Measurements from ENCODE around the gene PRKG1. TPM values are rescaled to one million over a fixed set of nuclear protein-coding genes. Genes with fewer than 3 reads are reported as not detected.
A peak's percentile ranks its signal among the peaks of the same experiment; 100 is the strongest.
"Not testable (repeated sequence)": the region's sequence is repeated elsewhere in the genome, so short reads cannot be mapped to it uniquely, and the experiment has no call there.

Gene PRKG1
- total RNA-seq, 1 donor from 2014 or later = 28.2 TPM

DNA sequence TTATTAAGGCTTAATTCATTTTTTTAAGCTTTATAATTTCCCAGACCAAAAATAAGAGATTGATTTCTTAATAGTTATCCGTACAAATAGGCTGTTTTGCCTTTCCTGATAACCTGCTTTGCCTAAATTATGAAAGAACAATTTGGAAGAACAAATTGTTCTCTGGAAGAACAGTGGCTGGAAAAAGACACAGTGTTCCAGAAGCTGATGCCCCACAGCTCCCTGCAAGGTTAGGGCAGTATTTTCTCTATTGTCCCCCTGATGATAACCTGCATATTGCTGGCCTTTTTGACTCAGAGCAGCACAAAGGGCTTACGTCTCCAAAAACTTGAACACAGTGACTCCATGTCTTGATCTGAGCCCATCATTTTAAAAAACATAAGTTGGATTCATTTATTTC lies 473.7 kb downstream of the PRKG1 start:
- peak; percentile 84 for ATAC-seq (ENCODE audit: poor library complexity)
- DNase-seq = no peak
- intact Hi-C loops (cut with DNase I) = no loop called here

DNA sequence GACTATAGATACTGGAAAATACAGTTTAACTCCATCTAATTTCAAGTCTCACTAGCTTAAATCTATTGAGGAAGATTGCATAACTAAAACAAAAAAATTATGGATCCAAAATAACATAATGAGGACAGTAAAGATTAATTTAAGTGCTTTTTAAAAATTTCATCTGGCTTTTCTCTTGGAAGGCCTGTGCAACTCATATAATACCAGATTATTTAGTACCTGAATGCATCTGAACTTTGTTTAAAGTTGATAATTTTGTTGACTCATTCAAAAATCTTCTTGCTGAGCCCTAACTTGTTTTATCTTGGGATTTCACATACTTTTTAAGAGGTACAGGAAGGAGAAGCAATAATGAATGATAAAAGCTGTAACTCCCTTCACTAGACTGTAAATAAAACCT lies 478.6 kb downstream of the PRKG1 start:
- ATAC-seq (ENCODE audit: poor library complexity) = no peak
- intact Hi-C loops (cut with DNase I) = no loop called here

DNA sequence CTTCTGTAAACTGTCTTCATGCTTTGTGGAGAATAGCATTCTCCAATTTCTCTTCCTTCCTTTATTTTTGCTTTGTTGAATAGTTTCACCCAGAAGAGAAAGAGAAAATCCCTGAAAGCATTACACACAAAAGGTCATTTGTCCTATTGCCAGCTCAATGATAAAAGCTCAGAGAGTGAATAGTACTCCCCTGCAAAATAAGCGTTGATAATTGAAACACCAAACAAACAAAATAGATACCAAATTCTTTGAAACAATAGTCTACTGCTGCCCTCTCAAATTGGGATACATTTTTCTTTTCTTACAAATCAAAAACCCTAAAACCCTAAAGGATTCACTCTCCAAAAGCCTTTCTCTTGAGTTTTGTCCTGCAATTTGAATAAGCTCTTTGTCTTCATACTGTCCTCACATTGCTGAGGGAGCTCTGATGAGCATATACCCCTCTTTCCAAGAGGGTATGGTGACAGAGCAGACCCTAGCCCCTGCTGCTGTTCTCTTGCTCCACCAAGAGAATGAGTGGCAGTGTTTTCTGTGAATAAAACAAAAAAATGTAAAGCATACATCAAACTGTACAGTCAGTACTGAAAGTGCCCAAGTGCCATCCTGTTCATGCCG lies 490.7 kb downstream of the PRKG1 start:
- intact Hi-C loops (cut with DNase I) = no loop called here

More for the DNA sequence above, 478.6 kb downstream of the PRKG1 start:
- DNase-seq = no peak

DNA sequence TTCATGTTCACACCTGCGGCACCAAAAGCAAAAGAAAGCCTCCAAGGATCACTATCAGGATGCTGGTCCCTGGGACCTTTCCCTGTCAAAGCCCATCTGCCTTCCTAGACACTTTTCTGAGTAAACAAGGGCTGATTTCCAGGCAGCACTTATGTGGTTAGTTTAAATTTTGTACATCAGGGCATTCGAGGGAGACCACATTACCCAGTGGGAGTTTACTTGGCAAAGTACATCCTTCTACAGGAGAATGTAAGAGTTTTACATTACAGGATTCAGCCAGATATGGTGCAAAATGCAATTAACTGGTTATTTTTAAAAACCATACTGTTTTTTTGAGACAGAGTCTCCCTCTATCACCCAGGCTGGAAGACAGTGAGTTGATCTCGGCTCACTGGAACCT lies 493.0 kb downstream of the PRKG1 start:
- no peak for ATAC-seq (ENCODE audit: poor library complexity)
- intact Hi-C loops (cut with DNase I) = no loop called here
- no peak for DNase-seq

More for the DNA sequence above, 490.7 kb downstream of the PRKG1 start:
- DNase-seq = no peak
- ATAC-seq (ENCODE audit: poor library complexity) = no peak

DNA sequence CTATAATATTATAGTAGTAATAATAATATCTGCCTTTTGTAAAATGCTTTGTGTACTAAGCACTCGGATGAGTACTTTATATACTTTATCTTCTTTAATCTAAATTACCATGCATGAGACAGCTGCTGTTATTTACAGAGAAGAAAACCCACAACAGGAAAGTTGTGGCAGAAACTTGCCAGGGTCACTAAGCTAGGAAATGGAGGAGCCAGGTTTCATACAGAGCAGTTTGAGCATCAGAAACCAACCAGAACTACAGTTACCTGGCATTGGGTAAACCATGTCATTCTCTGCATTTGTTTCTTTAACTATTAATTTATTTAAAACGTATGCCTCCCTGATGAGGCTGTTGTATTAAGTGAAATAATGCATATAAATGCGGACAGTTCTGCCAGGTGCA lies 495.2 kb downstream of the PRKG1 start:
- no peak for ATAC-seq (ENCODE audit: poor library complexity)
- no peak for DNase-seq
- intact Hi-C loops (cut with DNase I) = no loop called here

DNA sequence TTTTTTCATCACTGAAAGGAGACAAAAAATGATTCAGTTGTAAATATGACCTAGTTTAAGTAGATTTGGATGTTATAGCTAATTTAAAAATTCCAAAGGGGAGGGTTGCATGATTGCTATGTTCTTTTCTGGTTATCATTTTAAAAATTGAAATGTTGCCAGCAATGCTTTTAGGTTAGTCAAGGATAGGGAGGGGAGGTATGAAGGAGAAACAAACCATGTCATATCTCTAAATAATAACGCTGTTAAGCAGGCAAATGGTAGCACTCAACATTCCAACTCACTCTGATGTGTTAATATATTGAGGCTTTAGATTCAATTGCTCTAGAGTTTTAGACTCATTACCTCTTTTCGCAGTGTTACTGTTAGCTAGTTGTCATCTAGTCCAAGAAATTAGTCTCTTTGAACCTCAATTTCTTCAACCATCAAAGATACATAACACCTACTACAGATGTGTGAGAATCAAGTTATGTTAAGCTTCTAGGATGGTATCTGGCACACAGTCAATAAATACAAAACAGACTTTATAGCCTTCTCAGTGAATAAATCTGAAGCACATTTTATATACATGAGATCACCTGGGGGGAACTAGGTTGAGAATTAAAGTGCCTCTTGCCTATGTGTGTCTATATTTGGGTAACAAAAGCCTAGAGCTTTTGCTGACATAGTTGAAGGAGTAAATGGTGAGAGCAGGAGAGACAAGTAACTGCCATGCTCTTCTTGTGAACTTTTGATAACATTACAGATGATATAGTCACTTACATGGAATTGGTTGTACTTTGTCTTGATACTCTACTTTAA lies 500.2 kb downstream of the PRKG1 start:
- ATAC-seq (ENCODE audit: poor library complexity) (no peak), DNase-seq (no peak)
- intact Hi-C loops (cut with DNase I) = no loop called here

- ATAC-seq (ENCODE audit: poor library complexity); DNase-seq; intact Hi-C loops (cut with DNase I): not testable (repeated sequence)
Observed at GRCh38 chr10:51581196-51581595, 506.9 kb downstream of the PRKG1 start.

GRCh38 chr10:51583976-51584375 lies 509.7 kb downstream of the PRKG1 start:
- ATAC-seq (ENCODE audit: poor library complexity) = no peak
- intact Hi-C loops (cut with DNase I) = no loop called here
- no peak for DNase-seq

- intact Hi-C loops (cut with DNase I) = no loop called here
- DNase-seq (no peak), ATAC-seq (ENCODE audit: poor library complexity) (no peak)
Observed at GRCh38 chr10:51585742-51586141, 511.5 kb downstream of the PRKG1 start.

DNA sequence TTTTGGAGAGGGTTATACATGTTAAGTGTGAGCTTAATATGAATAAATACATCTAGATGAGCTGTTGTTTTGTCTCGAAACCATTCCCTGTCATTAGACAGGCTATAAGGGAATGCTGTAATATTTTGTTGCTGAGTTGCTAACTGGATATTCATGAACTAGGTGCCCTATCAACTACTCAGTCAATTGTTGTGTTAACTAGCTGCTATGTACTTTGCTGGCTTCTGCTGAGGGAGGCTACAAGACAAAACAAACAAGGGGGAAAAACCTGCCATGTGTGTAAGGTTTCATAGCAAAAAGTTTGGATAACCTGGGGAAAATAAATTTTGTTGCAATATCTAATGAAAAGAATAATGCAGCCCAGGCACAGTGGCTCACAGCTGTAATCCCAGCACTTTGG lies 514.7 kb downstream of the PRKG1 start:
- ATAC-seq (ENCODE audit: poor library complexity) = no peak
- intact Hi-C loops (cut with DNase I) = no loop called here
- no peak for DNase-seq

- intact Hi-C loops (cut with DNase I) = no loop called here
- no peak for DNase-seq
- ATAC-seq (ENCODE audit: poor library complexity) = no peak
Observed at GRCh38 chr10:51590818-51591217, 516.5 kb downstream of the PRKG1 start.

- DNase-seq = no peak
- no peak for ATAC-seq (ENCODE audit: poor library complexity)
Observed at GRCh38 chr10:51596695-51597094, 522.4 kb downstream of the PRKG1 start.

DNA sequence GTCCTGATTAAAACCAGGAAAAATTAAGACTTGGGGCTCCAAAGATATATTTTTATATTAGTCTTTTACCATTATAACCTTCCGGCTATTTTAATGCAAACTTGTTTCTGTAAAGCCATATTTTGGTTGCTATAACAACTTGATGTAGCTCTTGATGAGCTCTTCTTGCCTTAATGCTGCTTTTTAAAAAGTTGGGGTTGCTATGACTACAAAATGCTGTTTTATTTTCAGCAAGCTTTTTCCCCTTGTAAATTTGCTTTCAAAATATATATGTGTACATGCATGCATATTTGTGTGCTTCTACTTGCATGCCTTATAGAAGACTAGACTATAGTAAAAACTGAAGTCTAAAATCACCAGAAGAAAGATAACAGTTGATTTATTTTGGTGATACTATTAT lies 525.4 kb downstream of the PRKG1 start:
- DNase-seq = no peak
- intact Hi-C loops (cut with DNase I) = no loop called here
- ATAC-seq (ENCODE audit: poor library complexity) = no peak

More at GRCh38 chr10:51596695-51597094, 522.4 kb downstream of the PRKG1 start:
- intact Hi-C loops (cut with DNase I) = no loop called here

DNA sequence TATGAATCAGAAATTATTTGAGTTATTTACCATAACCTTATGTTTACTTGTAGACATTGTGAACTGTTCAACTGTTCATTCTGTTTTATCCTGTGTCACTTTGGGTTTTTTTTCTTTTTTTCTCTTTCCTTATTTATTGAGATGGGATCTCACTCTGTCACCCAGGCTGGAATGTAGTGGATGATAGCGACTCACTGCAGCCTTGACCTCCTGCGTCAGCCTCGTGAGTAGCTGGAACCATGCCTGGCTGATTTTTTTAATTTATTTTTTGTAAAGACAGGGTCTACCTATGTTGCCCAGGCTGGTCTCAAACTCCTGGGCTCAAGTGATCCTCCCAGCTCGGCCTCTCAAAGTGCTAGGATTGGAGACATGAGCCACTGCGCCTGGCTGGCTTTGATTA lies 528.0 kb downstream of the PRKG1 start:
- ATAC-seq (ENCODE audit: poor library complexity) = no peak
- DNase-seq = no peak
- intact Hi-C loops (cut with DNase I) = no loop called here

DNA sequence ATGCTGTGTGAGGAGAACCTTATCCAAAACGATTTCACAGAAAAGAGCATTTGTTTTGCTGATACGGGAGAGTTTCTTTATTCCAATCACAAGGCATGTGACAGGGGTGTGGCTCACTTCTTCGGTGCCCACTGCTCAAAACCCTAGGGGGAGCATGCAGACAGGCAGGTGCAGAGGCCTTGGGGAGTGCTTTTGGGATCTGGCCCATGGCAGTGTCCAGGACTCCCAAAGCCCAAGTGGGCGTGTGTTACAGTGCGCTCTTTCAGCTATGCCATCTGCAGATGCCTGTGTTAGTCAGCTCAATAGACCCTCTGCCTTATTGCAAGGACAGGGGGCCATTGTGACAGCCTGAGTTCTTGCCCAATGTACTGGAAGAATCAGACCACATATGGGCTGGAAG lies 530.3 kb downstream of the PRKG1 start:
- intact Hi-C loops (cut with DNase I) = no loop called here
- DNase-seq (no peak), ATAC-seq (ENCODE audit: poor library complexity) (no peak)

DNA sequence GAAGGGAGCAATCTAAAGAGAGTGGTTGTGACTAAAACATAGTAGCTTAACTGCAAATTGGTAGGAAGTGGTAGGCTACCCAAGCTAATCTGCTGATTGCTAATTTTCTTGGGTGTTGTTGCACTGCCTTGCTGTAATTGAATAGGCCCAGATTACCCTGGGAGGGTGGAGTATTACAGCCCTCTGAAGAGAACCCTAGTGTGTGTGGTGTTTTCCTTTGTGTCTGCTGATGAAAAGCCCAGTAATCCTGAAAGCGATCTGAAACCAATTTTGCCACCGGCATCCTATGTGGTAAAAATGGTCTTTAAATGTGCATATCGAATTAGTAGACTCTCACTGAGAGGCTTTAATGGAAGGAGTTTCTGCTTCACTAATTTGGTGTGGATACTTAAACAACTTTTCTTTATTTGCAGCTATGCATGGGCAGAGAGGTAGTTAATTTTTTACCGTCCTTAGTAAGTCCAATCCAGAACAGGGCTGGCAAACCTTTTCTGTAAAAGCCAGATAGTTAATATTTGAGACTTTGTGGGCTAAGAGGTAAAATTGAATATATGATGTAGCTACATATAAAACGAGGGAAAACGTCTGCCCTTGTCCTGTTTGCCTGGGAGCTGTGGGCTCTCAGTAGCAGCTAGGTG lies 532.7 kb downstream of the PRKG1 start:
- ATAC-seq (ENCODE audit: poor library complexity) (no peak), DNase-seq (no peak)
- intact Hi-C loops (cut with DNase I) = loop anchor here (5.0 kb wide), 1 partner anchor 340 kb away; no protein-coding TSS in a partner anchor

GRCh38 chr10:51607463-51607835 lies 533.2 kb downstream of the PRKG1 start:
- intact Hi-C loops (cut with DNase I) = loop anchor here (5.0 kb wide), 1 partner anchor 340 kb away; no protein-coding TSS in a partner anchor
- ATAC-seq (ENCODE audit: poor library complexity) (no peak), DNase-seq (no peak)

GRCh38 chr10:51608211-51608610 lies 533.9 kb downstream of the PRKG1 start:
- intact Hi-C loops (cut with DNase I) = loop anchor here (5.0 kb wide), 1 partner anchor 341 kb away; no protein-coding TSS in a partner anchor
- no peak for ATAC-seq (ENCODE audit: poor library complexity)

DNA sequence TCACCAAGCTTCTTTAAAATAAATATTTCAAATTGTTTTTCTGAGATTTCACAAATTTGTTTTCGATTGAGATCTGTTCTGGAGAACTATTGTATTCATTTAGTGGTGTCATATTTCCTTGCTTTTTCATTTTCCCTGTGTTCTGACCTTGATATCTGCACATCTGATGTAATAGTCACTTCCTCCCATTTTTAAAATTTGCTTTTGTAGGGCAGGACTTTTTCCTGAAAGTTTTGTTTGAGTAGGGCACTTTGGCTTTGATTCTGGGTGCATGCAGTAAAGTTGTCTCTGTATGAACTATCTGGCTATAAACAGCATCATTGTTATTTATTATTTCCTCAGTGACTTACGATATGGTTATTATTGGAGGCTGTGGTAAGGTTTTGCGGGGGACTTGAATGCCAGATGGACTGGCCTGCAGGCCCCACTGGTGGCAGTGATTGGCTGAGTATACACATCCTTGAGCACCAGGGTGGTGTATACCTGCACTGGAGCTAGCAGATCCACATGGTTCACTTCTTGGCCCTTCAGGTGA lies 541.5 kb downstream of the PRKG1 start:
- intact Hi-C loops (cut with DNase I) = no loop called here
- no peak for ATAC-seq (ENCODE audit: poor library complexity)

More at GRCh38 chr10:51608211-51608610, 533.9 kb downstream of the PRKG1 start:
- no peak for DNase-seq

More for the DNA sequence above, 541.5 kb downstream of the PRKG1 start:
- no peak for DNase-seq

Data from Right ventricle myocardium superior (tissue), 1 donor.